Dermis lymphatic vessel endothelial cell (primary cell): ENCODE data around the gene F7. TPM values are rescaled to one million over a fixed set of nuclear protein-coding genes. Genes with fewer than 3 reads are reported as not detected.

Experiments used
- total RNA-seq: library from RNA; depleted of rRNA; stranded (reverse); fragments of >200 nt; gene quantifications from 2 replicates; pipeline ENCODE4 v1.2.1, GENCODE V29; 2014

F7 gene
- total RNA-seq: not detected in 2 replicates

DNA sequence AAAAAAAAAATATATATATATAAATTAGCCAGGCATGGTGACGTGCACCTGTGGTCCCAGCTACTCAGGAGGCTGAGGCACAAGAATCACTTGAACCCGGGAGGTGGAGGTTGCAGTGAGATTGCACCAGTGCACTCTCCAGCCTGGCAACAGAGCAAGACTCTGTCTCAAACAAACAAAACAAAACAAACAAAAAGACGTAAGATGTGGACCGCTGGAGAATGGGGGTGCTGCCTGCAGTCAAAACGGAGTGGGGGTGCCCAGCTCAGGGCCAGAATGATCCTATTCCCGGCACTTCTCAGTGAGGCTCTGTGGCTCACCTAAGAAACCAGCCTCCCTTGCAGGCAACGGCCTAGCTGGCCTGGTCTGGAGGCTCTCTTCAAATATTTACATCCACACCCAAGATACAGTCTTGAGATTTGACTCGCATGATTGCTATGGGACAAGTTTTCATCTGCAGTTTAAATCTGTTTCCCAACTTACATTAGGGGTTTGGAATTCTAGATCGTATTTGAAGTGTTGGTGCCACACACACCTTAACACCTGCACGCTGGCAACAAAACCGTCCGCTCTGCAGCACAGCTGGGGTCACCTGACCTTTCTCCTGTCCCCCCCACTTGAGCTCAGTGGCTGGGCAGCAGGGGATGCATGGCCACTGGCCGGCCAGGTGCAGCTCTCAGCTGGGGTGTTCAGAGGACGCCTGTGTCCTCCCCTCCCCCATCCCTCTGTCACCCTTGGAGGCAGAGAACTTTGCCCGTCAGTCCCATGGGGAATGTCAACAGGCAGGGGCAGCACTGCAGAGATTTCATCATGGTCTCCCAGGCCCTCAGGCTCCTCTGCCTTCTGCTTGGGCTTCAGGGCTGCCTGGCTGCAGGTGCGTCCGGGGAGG, at the start of gene F7:
Gene F7 (plus strand): TSS at position 760 of the 889 bp plus-strand sequence. CDS start 51 bp downstream, at position 811.

DNA sequence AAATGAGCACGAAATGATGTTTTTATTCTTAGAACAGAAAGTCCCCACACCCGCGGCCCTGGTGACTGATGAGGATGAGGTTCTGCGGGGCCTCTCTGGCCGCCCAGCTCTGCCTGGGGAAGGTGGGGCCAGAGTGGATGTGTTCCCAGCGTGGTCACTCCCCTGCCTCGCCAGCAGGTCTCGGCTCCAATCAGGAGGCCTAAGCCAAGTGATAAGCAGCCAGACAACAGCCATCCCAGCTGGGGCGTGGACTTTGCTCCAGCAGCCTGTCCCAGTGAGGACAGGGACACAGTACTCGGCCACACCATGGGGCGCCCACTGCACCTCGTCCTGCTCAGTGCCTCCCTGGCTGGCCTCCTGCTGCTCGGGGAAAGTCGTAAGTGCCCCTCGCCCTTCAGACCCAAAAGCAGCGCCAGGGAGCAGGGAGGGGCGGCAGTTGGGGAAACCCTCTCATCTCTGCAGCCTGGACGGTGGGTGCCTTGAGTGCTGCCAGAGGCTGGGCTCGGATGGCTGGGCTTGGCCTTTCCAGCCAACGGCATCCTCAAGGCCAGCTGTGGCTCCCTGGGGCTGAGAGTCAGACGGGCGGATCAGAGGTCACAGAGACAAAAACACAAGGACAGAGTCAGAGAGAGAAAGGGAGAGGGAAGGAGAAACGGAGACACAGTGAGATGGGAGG, 17.1 kb downstream of the F7 start, which contains the start of gene F10:
Gene F10 (plus strand): TSS at position 250 of the 676 bp plus-strand sequence. CDS start 57 bp downstream, at position 307.

DNA sequence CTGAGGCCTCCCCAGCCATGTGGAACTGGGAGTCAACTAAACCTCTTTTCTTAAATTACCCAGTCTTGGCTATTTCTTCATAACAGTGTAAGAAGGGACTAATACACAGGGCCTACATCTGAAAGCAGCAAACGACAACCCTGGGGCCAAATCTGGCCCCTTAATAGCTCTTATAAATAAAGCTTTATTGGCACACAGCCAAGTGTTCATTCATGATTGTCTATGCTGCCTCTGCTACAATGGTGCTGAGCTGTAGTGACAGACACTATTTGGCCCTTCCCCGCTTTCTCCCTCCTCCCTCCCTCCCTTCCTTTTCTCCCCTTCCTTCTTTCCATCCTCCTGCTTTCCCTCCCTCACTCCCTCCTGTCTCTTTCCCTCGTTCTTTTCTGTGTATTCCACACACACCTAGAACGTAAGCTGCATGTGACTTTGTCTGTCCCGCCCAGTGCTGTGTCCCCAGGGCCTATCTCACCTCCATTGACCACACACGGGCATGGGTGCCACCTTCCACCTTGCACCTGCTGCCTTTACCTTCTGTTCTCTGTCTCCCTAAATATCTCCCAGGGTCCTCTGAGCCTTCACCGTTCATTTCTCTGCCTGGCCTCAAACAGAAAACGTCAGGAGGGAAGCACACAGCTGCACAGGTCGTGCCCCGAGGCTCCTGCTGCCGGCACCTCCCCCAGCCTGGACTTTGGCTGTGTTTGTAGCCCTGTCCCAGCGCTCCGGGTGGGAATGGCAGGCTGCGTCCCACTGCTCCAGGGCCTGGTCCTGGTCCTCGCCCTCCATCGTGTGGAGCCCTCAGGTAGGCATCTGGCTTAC, 52.5 kb downstream of the F7 start, which contains the start of gene PROZ:
Gene PROZ (plus strand): TSS at position 720 of the 819 bp plus-strand sequence. CDS start 13 bp downstream, at position 733.

Other genes with a start within 250 kb of the F7 start
- 10.4 and 11.5 TPM in 2 replicates for gene MCF2L, start 136.6 kb upstream of the F7 start, total RNA-seq
- gene F10, start 17.0 kb downstream of the F7 start, total RNA-seq: under 0.01 TPM in 1 of 2 replicates, not detected in the other
- gene PROZ, start 52.9 kb downstream of the F7 start, total RNA-seq: not detected in 2 replicates
- 54.8 and 55.3 TPM in 2 replicates for gene PCID2, start 102.9 kb downstream of the F7 start, total RNA-seq
- 91.0 and 110 TPM in 2 replicates for gene CUL4A, start 103.8 kb downstream of the F7 start, total RNA-seq
- gene LAMP1, start 191.4 kb downstream of the F7 start, total RNA-seq: 206 and 249 TPM in 2 replicates